ENCODE data around the gene KCNT1. TPM values are rescaled to one million over a fixed set of nuclear protein-coding genes. Genes with fewer than 3 reads are reported as not detected.

The KCNT1 gene
- total and polyA plus RNA-seq, 9 donors, result 0.83 to 12.0 (median 3.7) TPM

- intact Hi-C loops (cut with DNase I), result loop anchor here in 1 of 4 donors (10.0 kb wide), 1 partner anchor 62 kb away; the partner anchor contains the start of gene SOHLH1
- H3K27ac ChIP-seq, result no peak overlapping the region
- WGBS, 3 donors, result 78 to 88% (median 84%) methylated on average over 10 of the region's 10 CpGs
- no peaks in the 10 kb centered on the region for H3K4me1 ChIP-seq (ENCODE audit: insufficient read depth)
- no peak for DNase-seq
- H3K27me3 ChIP-seq, result no peaks in the 10 kb centered on the region
- TF ChIP-seq EP300 (IDR thresholded peaks at IDR 0.05) (no peak), CTCF (IDR thresholded peaks at IDR 0.05) (no peak), POLR2A (IDR thresholded peaks at IDR 0.05) (no peak)
- H3K9me3 ChIP-seq, result no peaks in the 10 kb centered on the region
- no peaks in the 10 kb centered on the region for H3K36me3 ChIP-seq
- H3K4me3 ChIP-seq, result no peak overlapping the region
Observed at GRCh38 chr9:135756576-135756975, 54.6 kb downstream of the KCNT1 start.

GRCh38 chr9:135757356-135757755 is 55.4 kb downstream of the KCNT1 start:
- no peaks in the 10 kb centered on the region for H3K9me3 ChIP-seq
- H3K27me3 ChIP-seq, result no peaks in the 10 kb centered on the region
- H3K36me3 ChIP-seq, result no peaks in the 10 kb centered on the region
- no peak overlapping the region for H3K27ac ChIP-seq
- 53 to 71% (median 62%) methylated on average over 14 of the region's 14 CpGs for WGBS, 3 donors
- intact Hi-C loops (cut with DNase I), result loop anchor here in 1 of 4 donors (10.0 kb wide), 1 partner anchor 63 kb away; the partner anchor contains the start of gene SOHLH1
- TF ChIP-seq CTCF (IDR thresholded peaks at IDR 0.05), result no peak
- TF ChIP-seq POLR2A (IDR thresholded peaks at IDR 0.05), result no peak
- TF ChIP-seq EP300 (IDR thresholded peaks at IDR 0.05), result no peak
- DNase-seq, result no peak
- no peaks in the 10 kb centered on the region for H3K4me1 ChIP-seq (ENCODE audit: insufficient read depth)
- no peak overlapping the region for H3K4me3 ChIP-seq

GRCh38 chr9:135758056-135758455 is 56.1 kb downstream of the KCNT1 start:
- WGBS, 3 donors, result 88 to 94% (median 90%) methylated on average over 21 of the region's 21 CpGs

GRCh38 chr9:135758870-135759269 is 56.9 kb downstream of the KCNT1 start:
- Histone ChIP-seq H3K4me3 (no peak overlapping the region), H3K4me1 (ENCODE audit: insufficient read depth) (no peaks in the 10 kb centered on the region), H3K27me3 (no peaks in the 10 kb centered on the region), H3K27ac (no peak overlapping the region), H3K9me3 (no peaks in the 10 kb centered on the region), H3K36me3 (no peaks in the 10 kb centered on the region)
- WGBS, 3 donors, result 85 to 100% (median 91%) methylated on average over 6 to 10 of the region's 10 CpGs
- DNase-seq, result no peak
- TF ChIP-seq CTCF (IDR thresholded peaks at IDR 0.05) (no peak), EP300 (IDR thresholded peaks at IDR 0.05) (no peak), POLR2A (IDR thresholded peaks at IDR 0.05) (no peak)
- intact Hi-C loops (cut with DNase I), result loop anchor here in 1 of 4 donors (10.0 kb wide), 1 partner anchor 64 kb away; the partner anchor contains the start of gene SOHLH1

More at GRCh38 chr9:135758056-135758455, 56.1 kb downstream of the KCNT1 start:
- H3K36me3 ChIP-seq, result no peaks in the 10 kb centered on the region
- DNase-seq, result no peak
- no peak for TF ChIP-seq POLR2A (IDR thresholded peaks at IDR 0.05)
- no peak for TF ChIP-seq EP300 (IDR thresholded peaks at IDR 0.05)
- no peak for TF ChIP-seq CTCF (IDR thresholded peaks at IDR 0.05)
- H3K27me3 ChIP-seq, result no peaks in the 10 kb centered on the region
- no peak overlapping the region for H3K4me3 ChIP-seq
- no peaks in the 10 kb centered on the region for H3K4me1 ChIP-seq (ENCODE audit: insufficient read depth)
- intact Hi-C loops (cut with DNase I), result loop anchor here in 1 of 4 donors (10.0 kb wide), 1 partner anchor 63 kb away; the partner anchor contains the start of gene SOHLH1
- H3K9me3 ChIP-seq, result no peaks in the 10 kb centered on the region
- H3K27ac ChIP-seq, result no peak overlapping the region
